H9 (cell line): Measurements from ENCODE around the gene CMSS1. TPM values are rescaled to one million over a fixed set of nuclear protein-coding genes. Genes with fewer than 3 reads are reported as not detected.

ENCODE experiments used
- DNase-seq: peaks from one replicate; pipeline ENCODE4 v3.0.0-alpha.2; 2017
- H2AFZ ChIP-seq: one replicate; pipeline ENCODE4 v1.6.1; 2013; ENCODE audit warnings: mild to moderate bottlenecking, low read length, control low read depth, moderate library complexity
- H2AK5ac ChIP-seq: 2 replicates; pipeline ENCODE4 v1.6.1; 2013; ENCODE audit warnings: low read length, control low read depth, mixed read lengths; ENCODE audit not compliant: insufficient read length
- H2BK120ac ChIP-seq: one replicate; pipeline ENCODE4 v1.6.1; 2013; ENCODE audit warnings: low read depth, mild to moderate bottlenecking, low read length, control low read depth, inconsistent platforms; ENCODE audit not compliant: poor library complexity, severe bottlenecking
- H2BK12ac ChIP-seq: 2 replicates; pipeline ENCODE4 v1.6.1; 2013; ENCODE audit warnings: low read length, control low read depth, mixed read lengths, low read depth; ENCODE audit not compliant: insufficient read length
- H2BK15ac ChIP-seq: 2 replicates; pipeline ENCODE4 v1.6.1; 2013; ENCODE audit warnings: low read depth, low read length, control low read depth
- H2BK20ac ChIP-seq: one replicate; pipeline ENCODE4 v1.6.1; 2013; ENCODE audit warnings: low read depth, mild to moderate bottlenecking, low read length, control low read depth, inconsistent platforms; ENCODE audit not compliant: poor library complexity, severe bottlenecking
- H2BK5ac ChIP-seq: 2 replicates; pipeline ENCODE4 v1.6.1; 2013; ENCODE audit warnings: low read length, control low read depth, mixed read lengths; ENCODE audit not compliant: insufficient read length
- H3K14ac ChIP-seq: 2 replicates; pipeline ENCODE4 v1.6.1; 2013; ENCODE audit warnings: low read length, control low read depth; ENCODE audit not compliant: insufficient read depth
- H3K18ac ChIP-seq: 2 replicates; pipeline ENCODE4 v1.6.1; 2013; ENCODE audit warnings: low read depth, mild to moderate bottlenecking, mixed read lengths, low read length, control low read depth; ENCODE audit not compliant: insufficient read length
- H3K23ac ChIP-seq: 2 replicates; pipeline ENCODE4 v1.6.1; 2013; ENCODE audit warnings: low read length, control low read depth, mixed read lengths, low read depth; ENCODE audit not compliant: insufficient read length
- H3K23me2 ChIP-seq: 2 replicates; pipeline ENCODE4 v1.6.1; 2013; ENCODE audit warnings: low read depth, mild to moderate bottlenecking, mixed read lengths, low read length, control low read depth; ENCODE audit not compliant: insufficient read length, poor library complexity, severe bottlenecking
- H3K27ac ChIP-seq: 2 replicates; pipeline ENCODE4 v1.5.1; 2013; ENCODE audit warnings: low read length, control low read depth, mixed read lengths, low read depth; ENCODE audit not compliant: insufficient read length
- H3K27me3 ChIP-seq: 2 replicates; pipeline ENCODE4 v1.6.1; 2013; ENCODE audit warnings: low read length, control low read depth, inconsistent platforms; ENCODE audit not compliant: insufficient read depth
- H3K4ac ChIP-seq: 2 replicates; pipeline ENCODE4 v1.6.1; 2013; ENCODE audit warnings: low read depth, mild to moderate bottlenecking, control low read depth, inconsistent platforms, low read length, moderate library complexity
- H3K4me1 ChIP-seq: 2 replicates; pipeline ENCODE4 v1.6.1; 2013; ENCODE audit warnings: low read length, control low read depth, inconsistent platforms; ENCODE audit not compliant: insufficient read depth
- H3K4me2 ChIP-seq: 2 replicates; pipeline ENCODE4 v1.6.1; 2013; ENCODE audit warnings: low read length, control low read depth, mixed read lengths; ENCODE audit not compliant: insufficient read length, insufficient read depth
- H3K56ac ChIP-seq: 2 replicates; pipeline ENCODE4 v1.6.1; 2013; ENCODE audit warnings: low read depth, mild to moderate bottlenecking, mixed read lengths, low read length, control low read depth; ENCODE audit not compliant: insufficient read length
- H3K79me1 ChIP-seq: 2 replicates; pipeline ENCODE4 v1.6.1; 2013; ENCODE audit warnings: low read depth, mild to moderate bottlenecking, moderate library complexity, low read length, control low read depth, inconsistent platforms; ENCODE audit not compliant: insufficient read depth, poor library complexity, severe bottlenecking
- H3K79me2 ChIP-seq: 2 replicates; pipeline ENCODE4 v1.6.1; 2013; ENCODE audit warnings: low read length, control low read depth, inconsistent platforms; ENCODE audit not compliant: insufficient read depth
- H3K9ac ChIP-seq: 2 replicates; pipeline ENCODE4 v1.6.1; 2013; ENCODE audit warnings: low read length, control low read depth, mixed read lengths; ENCODE audit not compliant: insufficient read length; ENCODE audit errors: extremely low read depth
- H3K9me3 ChIP-seq: one replicate; pipeline ENCODE4 v1.6.1; 2013; ENCODE audit warnings: low read depth, low read length, inconsistent platforms; ENCODE audit not compliant: control insufficient read depth
- H3T11ph ChIP-seq: one replicate; pipeline ENCODE4 v1.6.1; 2013; ENCODE audit warnings: mild to moderate bottlenecking, low read length, control low read depth, inconsistent platforms
- H4K20me1 ChIP-seq: one replicate; pipeline ENCODE4 v1.6.1; 2013; ENCODE audit not compliant: control insufficient read depth, insufficient read length, insufficient read depth
- H4K5ac ChIP-seq: 2 replicates; pipeline ENCODE4 v1.6.1; 2013; ENCODE audit warnings: low read depth, mild to moderate bottlenecking, mixed read lengths, low read length, control low read depth; ENCODE audit not compliant: insufficient read length
- H4K8ac ChIP-seq: replicated peaks from 2 replicates; pipeline ENCODE4 v1.6.1; 2013; ENCODE audit warnings: low read length, control low read depth, mixed read lengths, low read depth; ENCODE audit not compliant: insufficient read length
- H4K91ac ChIP-seq: 2 replicates; pipeline ENCODE4 v1.6.1; 2013; ENCODE audit warnings: low read depth, mild to moderate bottlenecking, moderate library complexity, mixed read lengths, low read length, control low read depth; ENCODE audit not compliant: insufficient read length
- H3K27ac Mint-ChIP-seq, 3 experiments: 2 replicates in 2 of 3; 3 replicates in 1 of 3; pipeline ENCODE4 v1.8.0; 2020 to 2021; ENCODE audit warnings: mixed read lengths in 3 of 3, mild to moderate bottlenecking in 1 of 3, moderate library complexity in 1 of 3
- H3K27me3 Mint-ChIP-seq: 2 replicates; pipeline ENCODE4 v1.8.0; 2021; ENCODE audit warnings: low read depth, mild to moderate bottlenecking, moderate library complexity, mixed read lengths
- H3K36me3 Mint-ChIP-seq, 3 experiments: 2 replicates in 2 of 3; 3 replicates in 1 of 3; pipeline ENCODE4 v1.8.0; 2020 to 2021; ENCODE audit warnings: low read depth in 3 of 3, mixed read lengths in 3 of 3; ENCODE audit not compliant: insufficient read depth in 1 of 3
- H3K4me1 Mint-ChIP-seq, 2 experiments: 2 replicates each; pipeline ENCODE4 v1.8.0; 2020; ENCODE audit warnings: mixed read lengths in 2 of 2
- H3K4me3 Mint-ChIP-seq, 2 experiments: 2 replicates in 1 of 2; 3 replicates in 1 of 2; pipeline ENCODE4 v1.8.0; 2020 to 2021; ENCODE audit warnings: mild to moderate bottlenecking in 2 of 2, mixed read lengths in 2 of 2, moderate library complexity in 1 of 2
- H3K9me3 Mint-ChIP-seq, 2 experiments: 2 replicates in 1 of 2; 3 replicates in 1 of 2; pipeline ENCODE4 v1.8.0; 2020; ENCODE audit warnings: mild to moderate bottlenecking in 2 of 2, mixed read lengths in 2 of 2, moderate library complexity in 1 of 2
- WGBS: extraction: QIAGEN DNeasy Blood & Tissue Kit; methylation state at CpG from one replicate; pipeline ENCODE4 v1.1.7; 2013; ENCODE audit warnings: missing lambda C conversion rate, low lambda C conversion rate, mixed read lengths; ENCODE audit not compliant: insufficient read length; ENCODE audit errors: extremely low coverage; 5-methylcytosine and 5-hydroxymethylcytosine counted together
- total RNA-seq: library from RNA; stranded (reverse); gene quantifications from 2 replicates; pipeline ENCODE4 v1.2.1, GENCODE V29; 2021
- TF ChIP-seq, protein P1 (sequence below): fragments of 200-600 bp; sonication (generic); conservative IDR thresholded peaks from 3 replicates; pipeline ENCODE4 v1.8.0; 2021; ENCODE audit warnings: antibody characterized with exemption, mild to moderate bottlenecking

CMSS1 gene
- total RNA-seq, 1 experiment from 2014 or later, result 61.8 TPM

DNA sequence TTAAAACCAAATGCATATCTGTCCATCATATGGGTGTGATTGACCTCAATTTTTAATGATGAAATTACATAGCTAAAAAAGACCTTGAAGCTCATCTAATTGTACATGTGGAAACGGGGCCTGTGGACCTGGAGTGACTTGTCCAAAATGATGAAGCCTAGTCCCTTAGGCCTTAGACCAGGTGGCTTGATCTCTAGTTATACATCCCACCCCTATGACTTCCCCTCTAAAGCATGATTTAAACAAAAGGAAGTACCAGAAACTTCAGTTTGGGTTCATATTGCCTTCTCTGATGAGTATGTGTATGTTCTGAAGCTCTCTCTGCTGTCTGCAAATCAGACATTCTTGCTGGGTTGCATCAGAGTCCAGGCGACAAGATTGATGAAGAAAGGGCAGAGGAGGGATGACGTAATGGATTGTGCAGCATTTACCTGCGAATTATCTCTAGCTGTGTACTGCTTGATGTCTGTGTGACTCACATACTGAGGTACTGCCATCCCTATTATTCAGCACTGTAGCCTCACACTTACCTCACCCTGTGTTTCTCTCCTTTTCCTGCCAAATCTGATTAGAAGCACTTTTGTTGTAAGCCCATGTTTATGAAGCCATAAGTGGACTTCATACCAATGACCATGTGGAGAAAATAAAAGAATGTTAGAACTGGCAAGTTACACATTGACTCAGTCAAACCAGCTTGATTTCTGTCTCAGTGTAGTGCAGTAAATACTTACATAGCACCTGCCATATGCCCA is 185.1 kb downstream of the CMSS1 start:
- Mint-ChIP-seq H3K4me3 (no peak overlapping the region), H3K9me3 (no peaks in the 10 kb centered on the region), H3K27ac (peak overlapping the region in 2 of 3 experiments; percentile 31 to 68; a peak in 3 of 7 replicates), H3K36me3 (no peaks in the 10 kb centered on the region), H3K4me1 (peaks cover 13 to 20% of the 10 kb centered on the region in 2 experiments), H3K27me3 (no peaks in the 10 kb centered on the region)
- H2AK5ac ChIP-seq, result no peak overlapping the region
- no peak overlapping the region for H3K9ac ChIP-seq
- no peak overlapping the region for H3K4ac ChIP-seq
- no peak overlapping the region for H2BK120ac ChIP-seq
- H3K23me2 ChIP-seq, result no peaks in the 10 kb centered on the region
- peaks cover 4% of the 10 kb centered on the region for H3K4me1 ChIP-seq
- no peak for DNase-seq
- H2BK12ac ChIP-seq, result no peak overlapping the region
- H4K8ac ChIP-seq, result no peak overlapping the region
- H3K9me3 ChIP-seq, result no peaks in the 10 kb centered on the region
- H3T11ph ChIP-seq, result no peak overlapping the region
- H2BK15ac ChIP-seq, result no peak overlapping the region
- H4K5ac ChIP-seq, result peak overlapping the region; percentile 33
- H4K20me1 ChIP-seq, result no peaks in the 10 kb centered on the region
- no peaks in the 10 kb centered on the region for H3K79me2 ChIP-seq
- TF ChIP-seq, protein P1, sequence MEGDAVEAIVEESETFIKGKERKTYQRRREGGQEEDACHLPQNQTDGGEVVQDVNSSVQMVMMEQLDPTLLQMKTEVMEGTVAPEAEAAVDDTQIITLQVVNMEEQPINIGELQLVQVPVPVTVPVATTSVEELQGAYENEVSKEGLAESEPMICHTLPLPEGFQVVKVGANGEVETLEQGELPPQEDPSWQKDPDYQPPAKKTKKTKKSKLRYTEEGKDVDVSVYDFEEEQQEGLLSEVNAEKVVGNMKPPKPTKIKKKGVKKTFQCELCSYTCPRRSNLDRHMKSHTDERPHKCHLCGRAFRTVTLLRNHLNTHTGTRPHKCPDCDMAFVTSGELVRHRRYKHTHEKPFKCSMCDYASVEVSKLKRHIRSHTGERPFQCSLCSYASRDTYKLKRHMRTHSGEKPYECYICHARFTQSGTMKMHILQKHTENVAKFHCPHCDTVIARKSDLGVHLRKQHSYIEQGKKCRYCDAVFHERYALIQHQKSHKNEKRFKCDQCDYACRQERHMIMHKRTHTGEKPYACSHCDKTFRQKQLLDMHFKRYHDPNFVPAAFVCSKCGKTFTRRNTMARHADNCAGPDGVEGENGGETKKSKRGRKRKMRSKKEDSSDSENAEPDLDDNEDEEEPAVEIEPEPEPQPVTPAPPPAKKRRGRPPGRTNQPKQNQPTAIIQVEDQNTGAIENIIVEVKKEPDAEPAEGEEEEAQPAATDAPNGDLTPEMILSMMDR, result no peak
- H3K14ac ChIP-seq, result no peak overlapping the region
- no peak overlapping the region for H3K23ac ChIP-seq
- H3K18ac ChIP-seq, result no peak overlapping the region
- no peak overlapping the region for H4K91ac ChIP-seq
- H2BK5ac ChIP-seq, result no peak overlapping the region
- no peak overlapping the region for H3K4me2 ChIP-seq
- peaks cover 3% of the 10 kb centered on the region for H3K79me1 ChIP-seq
- H3K56ac ChIP-seq, result no peak overlapping the region
- WGBS, result no CpG with 5 or more reads among the region's 4 CpGs
- H2AFZ ChIP-seq, result no peak overlapping the region
- H3K27ac ChIP-seq, result no peak overlapping the region
- no peaks in the 10 kb centered on the region for H3K27me3 ChIP-seq
- no peak overlapping the region for H2BK20ac ChIP-seq
